GM12878 (cell line): ENCODE data around the gene MRPS15. TPM values are rescaled to one million over a fixed set of nuclear protein-coding genes. Genes with fewer than 3 reads are reported as not detected.

ENCODE experiments used
- ATAC-seq: fragments of 200-7000 bp; cut with Tn5 transposase; 3 replicates; pipeline ENCODE4 v1.9.1; 2020; ENCODE audit warnings: mild to moderate bottlenecking, moderate library complexity
- BruUV-seq: library from RNA; stranded (reverse); fragments of 400-500 nt; replicated peaks from 2 replicates; lab custom pipeline; 2021; lab: Mats Ljungman, UMichigan
- CTCF ChIA-PET: fragments of 300-600 bp; sonication (Branson Sonifier 250); formaldehyde crosslinking; extraction: SDS; loops from one replicate; lab custom pipeline; 2021; ENCODE audit warnings: inconsistent platforms; lab: Yijun Ruan, JAX
- POLR2A ChIA-PET: fragments of 350-600 bp; formaldehyde crosslinking; extraction: SDS; loops from one replicate; lab custom pipeline; 2021; ENCODE audit warnings: inconsistent platforms; lab: Charles Lee
- RAD21 ChIA-PET: fragments of 300-600 bp; sonication (Branson Sonifier 250); formaldehyde crosslinking; loops from one replicate; lab custom pipeline; 2023; ENCODE audit warnings: antibody characterized with exemption; ENCODE audit not compliant: unreplicated experiment; lab: Charles Lee
- SMC1A ChIA-PET: fragments of 300-600 bp; sonication (Branson Sonifier 250); formaldehyde crosslinking; loops from one replicate; lab custom pipeline; 2023; ENCODE audit not compliant: unreplicated experiment, uncharacterized antibody; lab: Charles Lee
- DNase-seq: peaks from one replicate; pipeline ENCODE4 v3.0.0-alpha.2; 2011; ENCODE audit warnings: low read depth, low spot score
- FAIRE-seq: peaks from 3 replicates; lab custom pipeline; 2011; peaks lifted over from hg19 to GRCh38; lab: Jason Lieb, UNC
- H2AFZ ChIP-seq: 2 replicates; pipeline ENCODE4 v1.6.0; 2011; ENCODE audit warnings: low read depth, low read length, control low read depth; ENCODE audit not compliant: control insufficient read depth
- H3K27ac ChIP-seq: 2 replicates; pipeline ENCODE4 v1.5.1; 2011; ENCODE audit warnings: control low read depth; ENCODE audit not compliant: control insufficient read depth, insufficient read depth
- H3K27me3 ChIP-seq, 2 experiments: replicated peaks in 1 of 2; 2 replicates each; pipeline versions ENCODE4 v1.6.0 to v1.6.1; 2011; ENCODE audit warnings: low read length in 1 of 2; ENCODE audit not compliant: control insufficient read depth in 2 of 2, insufficient read depth in 2 of 2
- H3K36me3 ChIP-seq, 2 experiments: 2 replicates each; pipeline ENCODE4 v1.5.1; 2011; ENCODE audit warnings: low read length in 1 of 2; ENCODE audit not compliant: control insufficient read depth in 2 of 2, insufficient read depth in 2 of 2
- H3K4me1 ChIP-seq: 2 replicates; pipeline ENCODE4 v1.6.1; 2011; ENCODE audit warnings: mild to moderate bottlenecking, low read length, moderate library complexity, mixed read lengths; ENCODE audit not compliant: control insufficient read depth, insufficient read depth
- H3K4me2 ChIP-seq: 2 replicates; pipeline ENCODE4 v1.6.0; 2011; ENCODE audit warnings: control low read depth; ENCODE audit not compliant: control insufficient read depth, insufficient read depth
- H3K4me3 ChIP-seq: fragments of 200-600 bp; sonication (generic); 2 replicates; pipeline ENCODE4 v1.5.1; 2016
- H3K79me2 ChIP-seq: 2 replicates; pipeline ENCODE4 v1.6.0; 2011; ENCODE audit warnings: low read length; ENCODE audit not compliant: control insufficient read depth, insufficient read depth
- H3K9ac ChIP-seq: 2 replicates; pipeline ENCODE4 v1.8.0; 2011; ENCODE audit warnings: low read length, control low read depth, mixed read lengths; ENCODE audit not compliant: control insufficient read depth, insufficient read depth
- H3K9me3 ChIP-seq: replicated peaks from 3 replicates; pipeline ENCODE4 v1.5.1; 2011; ENCODE audit warnings: mild to moderate bottlenecking, low read length; ENCODE audit not compliant: control insufficient read depth, insufficient read depth
- H4K20me1 ChIP-seq: 2 replicates; pipeline ENCODE4 v1.6.0; 2011; ENCODE audit not compliant: control insufficient read depth, insufficient read depth
- ATF2 ChIP-seq: IDR thresholded peaks from 2 replicates; pipeline ENCODE4 v1.6.1; 2012; ENCODE audit warnings: low read length, inconsistent platforms
- BMI1 ChIP-seq: fragments of 450-650 bp; IDR thresholded peaks from 2 replicates; pipeline ENCODE4 v1.6.1; 2016; ENCODE audit warnings: mild to moderate bottlenecking, moderate library complexity, borderline replicate concordance
- CBX5 ChIP-seq: sonication (generic); IDR thresholded peaks from 2 replicates; pipeline ENCODE4 v1.6.1; 2016; ENCODE audit warnings: low read depth, moderate library complexity, mild to moderate bottlenecking, inconsistent platforms
- CEBPB ChIP-seq, 2 experiments: fragments of 150-350 bp in 1 of 2; IDR thresholded peaks; 2 replicates each; pipeline ENCODE4 v1.6.1; 2012 to 2014; ENCODE audit warnings: low read depth in 2 of 2, low read length in 2 of 2, borderline replicate concordance in 1 of 2, inconsistent platforms in 1 of 2
- JUNB ChIP-seq: IDR thresholded peaks from 2 replicates; pipeline ENCODE4 v1.6.1; 2016; ENCODE audit warnings: antibody characterized with exemption, mild to moderate bottlenecking
- JUND ChIP-seq: IDR thresholded peaks from 2 replicates; pipeline ENCODE4 v1.6.1; 2012; ENCODE audit warnings: low read depth, mild to moderate bottlenecking, low read length, improper control_type of control experiment, moderate library complexity
- MEF2B ChIP-seq: fragments of 450-650 bp; IDR thresholded peaks from 2 replicates; pipeline ENCODE4 v1.6.1; 2018; ENCODE audit warnings: mild to moderate bottlenecking, moderate library complexity; ENCODE audit not compliant: partially characterized antibody, poor library complexity, severe bottlenecking
- MTA2 ChIP-seq: fragments of 450-650 bp; IDR thresholded peaks from 2 replicates; pipeline ENCODE4 v1.6.1; 2016; ENCODE audit warnings: low read depth, mild to moderate bottlenecking, moderate library complexity
- MTA3 ChIP-seq: IDR thresholded peaks from 2 replicates; pipeline ENCODE4 v1.6.1; 2012; ENCODE audit warnings: low read length, inconsistent platforms, borderline replicate concordance
- NFYB ChIP-seq: IDR thresholded peaks from 2 replicates; pipeline ENCODE4 v1.6.1; 2011; ENCODE audit warnings: low read depth, mild to moderate bottlenecking, low read length, improper control_type of control experiment, moderate library complexity; ENCODE audit not compliant: insufficient read depth
- PAX5 ChIP-seq: IDR thresholded peaks from 2 replicates; pipeline ENCODE4 v1.6.1; 2011; ENCODE audit warnings: low read depth, low read length, borderline replicate concordance
- RAD51 ChIP-seq: fragments of 450-650 bp; IDR thresholded peaks from 2 replicates; pipeline ENCODE4 v1.6.1; 2016; ENCODE audit warnings: moderate library complexity, mild to moderate bottlenecking, inconsistent platforms
- SP1 ChIP-seq: IDR thresholded peaks from one replicate; pipeline ENCODE4 v1.6.1; 2011; ENCODE audit warnings: low read depth, low read length
- SREBF2 ChIP-seq: IDR thresholded peaks from 2 replicates; pipeline ENCODE4 v1.6.1; 2012; ENCODE audit warnings: mild to moderate bottlenecking, low read length
- ZNF274 ChIP-seq: IDR thresholded peaks from one replicate; pipeline ENCODE4 v1.8.0; 2011; ENCODE audit not compliant: insufficient read length, insufficient read depth
- ZNF622 ChIP-seq: fragments of 450-650 bp; IDR thresholded peaks from 2 replicates; pipeline ENCODE4 v1.6.1; 2017; ENCODE audit warnings: mild to moderate bottlenecking, inconsistent platforms
- WGBS: methylation state at CpG from one replicate; pipeline ENCODE4 v1.1.6; 2016; ENCODE audit warnings: low lambda C conversion rate; ENCODE audit not compliant: insufficient replicate concordance, insufficient coverage; ENCODE audit errors: missing lambda C conversion rate; 5-methylcytosine and 5-hydroxymethylcytosine counted together
- in situ Hi-C: fragments of 300-500 bp; cut with MboI; formaldehyde crosslinking; loops from 9 replicates; pipeline ENCODE4 v1.14.3; 2018; ENCODE audit warnings: mixed read lengths
- intact Hi-C: fragments of 100-400 bp; cut with micrococcal nuclease; formaldehyde crosslinking; loops from one replicate; pipeline ENCODE4 v1.14.2; 2022; ENCODE audit not compliant: unreplicated experiment
- polyA plus RNA-seq, 11 experiments: library from polyadenylated mRNA; depleted of rRNA in 4 of 11; unstranded in 6 of 11; stranded (reverse) in 5 of 11; fragments of >200 nt; fragmentation: Nextera tagmentation in 4 of 11; fragmentation: Illumina TruSeq in 1 of 11; extraction: Ambion mirVana in 4 of 11; extraction: Trizol in 1 of 11; gene quantifications; 1 replicate in 1 of 11; 2 replicates in 10 of 11; pipeline versions ENCODE4 v1.2.1 to v1.2.3, GENCODE V29; 2011 to 2016; ENCODE audit warnings: inconsistent platforms in 2 of 11, missing spikeins in 2 of 11, low read depth in 1 of 11
- total RNA-seq, 4 experiments: library from RNA; depleted of rRNA in 3 of 4; stranded (reverse); fragments of >200 nt in 3 of 4; fragmentation: Illumina TruSeq in 1 of 4; extraction: Trizol in 1 of 4; gene quantifications; 2 replicates each; pipeline versions ENCODE4 v1.2.1 to v1.2.3, GENCODE V29; 2013 to 2021
- TF ChIP-seq, protein P1 (sequence below): IDR thresholded peaks from 2 replicates; pipeline ENCODE4 v1.6.1; 2012; ENCODE audit warnings: low read depth, low read length, improper control_type of control experiment
- TF ChIP-seq, protein P2 (sequence below): fragments of 450-650 bp; IDR thresholded peaks from 2 replicates; pipeline ENCODE4 v1.6.1; 2017; ENCODE audit warnings: mild to moderate bottlenecking

The MRPS15 gene
- total and polyA plus RNA-seq, 10 of the 15 experiments (the other 5 are each of a cell fraction or from before 2014, with no cell fraction given), result 41.1 to 207 (median 107) TPM

DNA sequence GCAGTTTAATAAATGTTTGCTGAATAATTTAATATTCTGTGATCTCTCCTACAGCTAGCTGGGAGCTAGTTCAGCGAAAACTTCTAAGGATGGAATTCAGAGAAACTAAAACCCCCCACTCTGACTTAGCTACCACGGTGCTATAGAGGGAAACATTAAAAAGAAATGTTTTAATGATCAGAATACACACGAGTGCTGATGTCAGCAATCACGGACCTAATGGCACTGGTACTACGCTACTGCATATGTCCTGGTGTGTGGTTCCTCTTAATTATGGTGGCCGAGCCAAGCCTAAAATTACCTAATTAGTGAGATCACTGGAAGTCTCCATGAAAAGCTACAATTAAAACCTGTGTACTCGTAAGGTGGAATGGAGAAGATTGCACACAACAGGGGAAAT is 42.5 kb downstream of the MRPS15 start:
- no peaks in the 10 kb centered on the region for H4K20me1 ChIP-seq
- ChIA-PET SMC1A (interaction anchor here (0.6 to 1.9 kb wide), 17 partner anchors 16 to 272 kb away, joined by 3 to 15 read pairs (median 4); partner anchors contain the start of genes EVA1B and TRAPPC3), RAD21 (interaction anchor here (0.5 to 4.6 kb wide), 12 partner anchors 13 to 272 kb away, joined by 3 to 37 read pairs (median 3); partner anchors contain the start of genes EVA1B and TRAPPC3), CTCF (interaction anchor here (0.7 to 5.0 kb wide), 15 partner anchors 17 to 325 kb away, joined by 3 to 50 read pairs (median 4); partner anchors contain the start of gene MAP7D1), POLR2A (interaction anchor here (1.1 to 1.5 kb wide), 4 partner anchors 24 to 115 kb away, joined by 3 to 4 read pairs (median 3); partner anchors contain the start of genes LSM10 and STK40)
- H3K79me2 ChIP-seq, result no peaks in the 10 kb centered on the region
- H3K27ac ChIP-seq, result no peak overlapping the region
- no peaks in the 10 kb centered on the region for H3K36me3 ChIP-seq
- no peak overlapping the region for H3K4me3 ChIP-seq
- in situ Hi-C loops, result loop anchor here (5.0 kb wide), 1 partner anchor 74 kb away; no protein-coding TSS in a partner anchor
- 74% methylated on average over 7 of the region's 7 CpGs for WGBS
- peaks cover 6% of the 10 kb centered on the region; the same call in 1 of the 2 replicates for H3K4me1 ChIP-seq
- H3K27me3 ChIP-seq, result no peaks in the 10 kb centered on the region
- intact Hi-C loops, result loop anchor here (2.0 to 5.0 kb wide), 2 partner anchors 273 to 324 kb away; partner anchors contain the start of gene TRAPPC3
- ATAC-seq, result no peak
- no peaks in the 10 kb centered on the region for H3K9me3 ChIP-seq
- no peak overlapping the region for H3K4me2 ChIP-seq
- no peak overlapping the region for H2AFZ ChIP-seq
- BruUV-seq, result no TSS peak
- no peak overlapping the region for H3K9ac ChIP-seq
- no peak for DNase-seq
- no peak for FAIRE-seq
- TF ChIP-seq MEF2B (no peak), CEBPB (IDR thresholded peaks at IDR 0.05; ENCODE audit: borderline replicate concordance in 1 of 2, low read depth in 2 of 2, low read length in 2 of 2) (no peak), PAX5 (no peak), JUNB (no peak), MTA2 (no peak), SREBF2 (no peak), MTA3 (no peak), BMI1 (no peak), NFYB (no peak), ZNF274 (no peak), ZNF622 (no peak), JUND (no peak), SP1 (no peak), ATF2 (no peak), RAD51 (no peak), CBX5 (no peak)
- TF ChIP-seq, protein P1, sequence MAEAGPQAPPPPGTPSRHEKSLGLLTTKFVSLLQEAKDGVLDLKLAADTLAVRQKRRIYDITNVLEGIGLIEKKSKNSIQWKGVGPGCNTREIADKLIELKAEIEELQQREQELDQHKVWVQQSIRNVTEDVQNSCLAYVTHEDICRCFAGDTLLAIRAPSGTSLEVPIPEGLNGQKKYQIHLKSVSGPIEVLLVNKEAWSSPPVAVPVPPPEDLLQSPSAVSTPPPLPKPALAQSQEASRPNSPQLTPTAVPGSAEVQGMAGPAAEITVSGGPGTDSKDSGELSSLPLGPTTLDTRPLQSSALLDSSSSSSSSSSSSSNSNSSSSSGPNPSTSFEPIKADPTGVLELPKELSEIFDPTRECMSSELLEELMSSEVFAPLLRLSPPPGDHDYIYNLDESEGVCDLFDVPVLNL, result no peak
- TF ChIP-seq, protein P2, sequence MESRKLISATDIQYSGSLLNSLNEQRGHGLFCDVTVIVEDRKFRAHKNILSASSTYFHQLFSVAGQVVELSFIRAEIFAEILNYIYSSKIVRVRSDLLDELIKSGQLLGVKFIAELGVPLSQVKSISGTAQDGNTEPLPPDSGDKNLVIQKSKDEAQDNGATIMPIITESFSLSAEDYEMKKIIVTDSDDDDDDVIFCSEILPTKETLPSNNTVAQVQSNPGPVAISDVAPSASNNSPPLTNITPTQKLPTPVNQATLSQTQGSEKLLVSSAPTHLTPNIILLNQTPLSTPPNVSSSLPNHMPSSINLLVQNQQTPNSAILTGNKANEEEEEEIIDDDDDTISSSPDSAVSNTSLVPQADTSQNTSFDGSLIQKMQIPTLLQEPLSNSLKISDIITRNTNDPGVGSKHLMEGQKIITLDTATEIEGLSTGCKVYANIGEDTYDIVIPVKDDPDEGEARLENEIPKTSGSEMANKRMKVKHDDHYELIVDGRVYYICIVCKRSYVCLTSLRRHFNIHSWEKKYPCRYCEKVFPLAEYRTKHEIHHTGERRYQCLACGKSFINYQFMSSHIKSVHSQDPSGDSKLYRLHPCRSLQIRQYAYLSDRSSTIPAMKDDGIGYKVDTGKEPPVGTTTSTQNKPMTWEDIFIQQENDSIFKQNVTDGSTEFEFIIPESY, result no peak
